NCI-H1417 treated with DMSO at 0.1 percent for 48 hours (cell line): ENCODE results near the gene FREM1.

Experiments used
- DNase-seq: peaks from one replicate; lab custom pipeline; 2025; lab: John Stamatoyannopoulos, UW

Gene FREM1

GRCh38 chr9:14756291-14756690, 153.9 kb downstream of the FREM1 start:
- no peak for DNase-seq

- DNase-seq: no peak
Measured at GRCh38 chr9:14752871-14753270, 157.4 kb downstream of the FREM1 start.

DNA sequence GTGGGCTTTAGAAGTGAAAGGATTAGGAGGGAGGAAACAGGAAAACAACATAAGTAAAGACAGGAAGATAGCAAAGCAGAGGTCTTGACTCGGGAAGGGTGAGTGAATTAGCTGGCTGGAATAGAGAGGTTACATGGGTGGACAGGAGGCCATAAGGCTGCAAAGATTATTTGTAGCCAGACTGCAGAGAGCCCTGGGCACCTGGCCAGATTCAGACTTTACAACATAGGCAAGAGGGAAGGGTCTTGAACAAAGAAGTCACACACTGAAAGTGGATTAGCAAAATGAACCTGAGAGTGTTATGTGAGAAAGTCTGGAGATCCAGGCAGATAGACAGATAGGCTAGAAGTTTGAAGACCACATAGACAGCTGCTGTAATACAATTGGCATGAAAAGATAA, 158.0 kb downstream of the FREM1 start:
- DNase-seq: no peak

GRCh38 chr9:14750821-14751220, 159.4 kb downstream of the FREM1 start:
- no peak for DNase-seq

DNA sequence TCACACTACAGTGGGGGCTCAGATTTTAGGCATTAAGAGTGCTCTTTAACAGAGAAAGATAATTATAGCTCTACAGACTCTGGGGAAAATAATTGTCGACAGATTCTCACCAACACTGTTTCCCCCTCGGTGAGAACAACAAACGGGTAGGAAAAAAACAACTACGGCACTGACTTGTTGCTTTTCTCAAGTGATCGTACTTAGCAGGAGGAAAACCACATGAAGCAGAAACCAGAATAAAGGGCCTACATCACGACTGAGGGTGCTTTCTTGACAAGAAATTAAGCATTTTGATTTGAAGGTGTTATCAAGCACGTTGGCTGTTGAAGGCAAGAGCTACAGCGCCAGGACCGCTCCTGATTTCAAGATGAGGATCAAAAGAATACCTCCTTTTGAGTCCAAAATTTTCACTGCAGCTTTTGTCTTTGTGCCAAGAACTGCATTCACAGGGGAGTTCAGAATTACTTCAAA, 160.5 kb downstream of the FREM1 start:
- no peak for DNase-seq

DNA sequence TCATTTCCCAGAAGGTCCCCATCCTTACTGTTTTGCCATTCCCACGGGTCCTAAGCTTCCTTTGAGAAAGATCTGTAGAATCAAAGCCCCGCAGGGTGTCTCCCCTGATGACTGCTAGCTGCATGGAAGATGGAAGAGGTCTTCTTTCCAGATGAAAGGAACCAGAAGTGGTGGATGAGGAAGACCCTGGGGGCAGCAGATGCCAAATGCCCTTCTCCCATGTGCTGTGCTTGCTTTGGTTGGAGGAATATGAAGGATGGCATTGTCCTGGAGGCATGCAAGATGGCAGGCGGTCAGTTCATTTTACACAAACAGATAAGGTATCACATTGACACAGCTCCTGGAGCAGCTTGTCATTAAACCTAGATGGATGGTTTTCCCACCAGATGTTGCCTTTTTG, 161.9 kb downstream of the FREM1 start:
- DNase-seq: no peak

DNA sequence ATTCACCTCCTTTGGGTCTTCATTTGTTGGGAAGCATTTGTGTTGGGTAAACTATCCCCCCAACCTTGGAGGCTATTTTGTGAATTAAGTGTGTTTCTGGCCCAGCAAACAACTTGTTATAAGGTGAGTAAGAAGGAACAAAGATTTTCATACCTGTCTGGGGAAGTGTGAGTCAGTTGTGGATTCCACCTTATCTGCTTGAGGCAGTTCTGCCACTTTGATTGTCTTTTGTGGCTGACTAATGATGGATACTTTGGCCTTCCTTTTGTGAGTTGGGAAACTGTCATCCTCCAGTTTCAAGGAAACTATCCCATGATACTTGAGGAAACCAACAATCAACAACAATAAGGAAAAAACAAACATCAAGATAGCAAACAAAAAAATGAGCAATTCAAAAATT, 163.1 kb downstream of the FREM1 start:
- no peak for DNase-seq

- no peak for DNase-seq
Measured at GRCh38 chr9:14746626-14747025, 163.6 kb downstream of the FREM1 start.

DNA sequence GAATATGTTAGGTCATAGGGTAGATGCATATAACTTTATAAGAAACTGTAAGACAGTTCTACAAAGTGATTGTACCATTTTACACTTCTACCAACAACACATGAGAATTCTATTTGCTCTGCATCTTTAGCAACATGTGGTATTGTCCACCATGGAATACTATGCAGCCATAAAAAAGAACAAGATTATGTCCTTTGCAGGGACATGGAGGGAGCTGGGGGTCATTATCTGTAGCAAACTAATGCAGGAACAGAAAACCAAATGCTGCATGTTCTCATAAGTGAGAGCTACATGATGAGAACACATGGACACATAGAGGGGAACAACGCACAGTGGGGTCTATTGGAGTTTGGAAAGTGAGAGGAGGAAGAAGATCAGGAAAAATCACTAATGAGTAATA, 165.5 kb downstream of the FREM1 start:
- no peak for DNase-seq

DNA sequence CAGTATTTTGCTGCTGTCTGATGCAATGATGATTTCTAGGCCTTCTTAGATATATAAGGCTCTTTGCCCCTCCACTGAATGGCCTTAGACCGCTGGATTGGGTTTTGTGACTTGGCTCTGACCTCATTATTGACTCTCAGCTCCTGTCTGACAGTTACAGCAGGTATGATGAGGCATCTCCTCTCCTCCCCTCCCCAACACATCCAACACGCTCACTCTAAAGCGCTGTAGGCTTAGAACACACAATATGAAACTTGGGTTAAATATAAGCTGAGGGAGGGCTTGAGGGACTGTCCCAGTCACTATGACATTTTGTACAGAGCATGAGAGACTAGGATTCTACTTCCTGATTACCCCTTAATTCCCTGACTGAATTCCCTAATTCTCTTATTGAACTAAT, 168.9 kb downstream of the FREM1 start:
- no peak for DNase-seq

- no peak for DNase-seq
Measured at GRCh38 chr9:14733133-14733532, 177.1 kb downstream of the FREM1 start.

- DNase-seq: no peak
Measured at GRCh38 chr9:14731294-14731981, 178.8 kb downstream of the FREM1 start.

DNA sequence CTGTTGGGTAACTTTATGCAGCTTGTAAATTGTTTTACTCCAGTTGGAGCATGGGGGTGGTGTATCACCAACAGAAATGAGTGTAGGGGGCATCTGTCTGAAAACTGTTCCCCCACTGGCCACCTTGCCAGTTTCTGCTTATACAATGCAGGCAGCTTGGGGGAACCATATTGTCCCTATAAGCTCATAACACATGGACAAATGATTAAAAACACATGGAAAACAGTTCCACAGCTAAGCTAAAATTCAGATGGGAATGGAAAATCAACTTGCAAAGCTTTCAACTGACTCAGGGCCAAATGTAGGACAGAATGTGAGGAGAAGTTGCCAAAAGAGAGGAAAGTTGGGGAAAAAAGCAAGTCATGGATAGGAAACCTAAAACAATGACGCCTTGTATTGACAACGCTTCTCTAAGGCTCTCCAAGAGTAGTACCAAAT, 179.7 kb downstream of the FREM1 start:
- DNase-seq: no peak

DNA sequence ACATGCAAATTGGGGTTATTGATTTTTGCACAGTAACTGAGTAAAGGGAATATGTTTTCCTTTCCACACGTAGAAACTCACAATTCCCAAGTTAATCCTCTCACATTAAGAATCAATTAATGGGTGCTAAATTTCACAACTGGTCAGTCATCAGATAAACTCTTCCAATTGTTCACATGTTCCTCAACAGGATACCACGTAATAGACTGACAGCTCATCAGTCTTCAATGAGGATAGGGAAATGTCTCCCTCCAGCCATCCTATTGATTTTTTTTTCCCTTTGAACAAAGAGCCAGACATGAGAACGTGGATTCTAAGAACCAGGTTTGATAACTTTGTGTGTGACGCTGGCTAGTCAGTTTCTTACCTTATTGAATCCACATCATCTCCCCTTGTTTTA, 186.9 kb downstream of the FREM1 start:
- DNase-seq: no peak

GRCh38 chr9:14722391-14723035, 187.7 kb downstream of the FREM1 start, which contains the start of gene CER1:
CER1 (minus strand) TSS chr9:14722733; CDS start chr9:14722672, 61 bp downstream.
- peak; percentile 9 for DNase-seq

DNA sequence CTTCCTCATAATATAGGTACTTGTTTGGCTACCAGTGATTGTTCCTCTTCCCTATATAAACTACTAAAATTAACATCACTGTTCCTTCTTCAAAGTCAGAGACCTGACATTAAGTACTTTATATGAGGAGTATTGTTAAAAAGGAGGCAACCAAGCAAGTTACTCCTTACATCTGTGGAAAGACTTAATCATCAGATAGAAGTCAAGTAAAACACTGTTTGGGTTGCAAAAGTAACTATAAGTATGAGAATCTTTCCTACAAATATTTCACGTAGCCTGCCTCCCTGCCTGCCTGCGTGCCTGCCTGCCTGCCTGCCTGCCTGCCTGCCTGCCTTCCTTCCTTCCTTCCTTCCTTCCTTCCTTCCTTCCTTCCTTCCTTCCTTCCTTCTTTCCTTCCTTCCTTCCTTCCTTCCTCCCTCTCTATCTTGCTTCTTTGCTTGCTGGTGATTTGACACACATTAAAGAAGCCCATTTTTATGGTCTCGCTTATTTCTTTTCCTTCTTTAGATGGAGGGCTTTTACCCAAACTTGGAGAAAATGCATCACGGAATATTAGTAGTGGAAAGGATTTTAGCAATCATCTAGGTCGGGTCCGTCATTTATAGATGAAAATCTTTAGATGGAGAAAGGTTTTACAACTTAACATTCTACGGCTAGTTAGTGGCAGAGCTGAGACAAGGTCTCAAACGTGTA, 190.9 kb downstream of the FREM1 start:
- no peak for DNase-seq

DNA sequence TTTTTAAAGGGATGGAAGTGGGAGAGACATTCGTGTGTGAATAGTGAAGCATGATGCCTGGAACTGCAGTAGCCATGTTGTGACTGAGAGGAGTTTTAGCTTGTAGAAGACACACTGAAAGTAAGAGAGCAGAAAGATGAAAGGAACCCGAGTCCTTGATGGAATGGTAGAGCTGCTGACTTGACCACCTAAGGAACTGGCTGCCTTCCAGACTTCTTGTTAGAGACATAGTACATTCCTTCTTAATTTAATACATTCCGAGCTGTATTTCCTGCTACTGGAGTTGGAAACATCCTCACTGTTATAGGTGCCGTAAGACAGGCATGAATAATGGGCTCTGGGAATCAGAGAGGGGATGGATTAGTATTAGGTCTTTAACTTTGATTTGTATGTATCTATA, 195.1 kb downstream of the FREM1 start:
- DNase-seq: no peak

DNA sequence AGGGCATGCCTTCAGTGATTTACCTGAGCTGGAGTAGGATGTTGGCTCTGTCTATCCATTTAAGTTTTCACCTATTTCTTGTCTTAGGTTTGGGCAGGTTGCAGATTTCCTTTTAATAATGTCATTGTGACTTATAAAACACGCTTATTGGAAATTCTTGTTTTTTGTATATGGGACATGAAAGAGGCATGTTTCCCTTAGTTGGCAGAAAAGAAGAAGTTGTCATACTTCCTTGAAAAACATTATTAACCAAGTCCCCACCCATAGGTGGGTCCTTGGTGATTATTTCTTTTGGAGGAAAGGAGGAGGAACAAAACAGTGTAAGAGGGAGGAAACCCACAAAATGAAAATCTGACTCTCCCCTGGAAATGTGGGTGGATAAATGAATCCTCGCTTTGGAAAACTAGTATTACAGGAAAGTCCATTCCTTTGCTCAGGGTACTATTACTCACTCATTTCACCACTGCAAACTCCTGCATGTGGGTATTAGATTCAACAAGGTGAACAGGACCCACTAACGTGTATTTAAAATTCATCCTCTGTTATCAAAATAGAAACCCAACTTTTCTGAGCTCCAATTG, 197.0 kb downstream of the FREM1 start:
- DNase-seq: no peak

DNA sequence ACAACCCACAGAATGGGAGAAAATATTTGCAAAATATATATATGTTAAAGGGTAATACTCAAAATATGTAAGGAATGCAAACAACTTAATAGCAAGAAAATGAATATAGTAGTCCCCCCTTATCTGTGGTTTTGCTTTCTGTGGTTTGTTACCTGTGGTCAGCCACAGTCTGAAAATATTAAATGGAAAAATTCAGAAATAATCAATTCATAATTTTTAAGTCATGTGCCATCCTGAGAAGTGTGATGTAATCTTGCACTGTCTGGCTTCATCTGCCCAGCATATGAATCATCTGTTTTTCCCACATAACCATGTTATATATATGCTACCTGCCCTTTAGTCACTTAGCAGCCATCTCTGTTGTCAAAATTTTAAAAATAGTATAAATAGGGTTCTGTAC, 199.4 kb downstream of the FREM1 start:
- no peak for DNase-seq

DNA sequence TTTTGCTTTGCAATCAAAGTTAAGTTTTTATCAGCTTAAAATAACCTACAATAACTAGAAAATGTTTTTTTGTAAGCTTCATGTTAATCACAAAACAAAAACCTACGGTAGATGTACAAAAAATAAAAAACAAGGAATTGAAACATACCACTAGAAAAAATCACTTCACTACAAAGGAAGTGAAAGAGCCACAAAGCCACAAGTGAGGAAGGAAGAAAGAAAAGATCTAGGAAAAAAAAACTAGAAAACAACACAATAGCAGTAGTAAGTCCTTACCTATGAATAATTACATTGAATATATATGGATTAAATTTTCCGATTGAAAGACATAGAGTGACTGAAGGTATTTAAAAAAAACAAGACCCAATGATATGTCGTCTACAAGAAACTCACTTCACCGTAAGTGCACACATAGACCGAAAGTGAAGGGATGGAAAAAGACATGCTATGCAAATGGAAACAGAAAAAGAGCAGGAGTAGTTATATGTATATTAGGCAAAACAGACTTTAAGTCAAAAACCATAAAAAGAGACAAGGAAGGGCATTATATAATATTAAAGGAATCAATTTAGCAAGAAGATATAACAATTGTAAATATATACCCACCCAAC, 203.6 kb downstream of the FREM1 start:
- no peak for DNase-seq

GRCh38 chr9:14705079-14705478, 205.1 kb downstream of the FREM1 start:
- no peak for DNase-seq

GRCh38 chr9:14704281-14704680, 205.9 kb downstream of the FREM1 start:
- no peak for DNase-seq
